ENCODE measurements around the gene RAPGEF6.

RAPGEF6 gene

DNA sequence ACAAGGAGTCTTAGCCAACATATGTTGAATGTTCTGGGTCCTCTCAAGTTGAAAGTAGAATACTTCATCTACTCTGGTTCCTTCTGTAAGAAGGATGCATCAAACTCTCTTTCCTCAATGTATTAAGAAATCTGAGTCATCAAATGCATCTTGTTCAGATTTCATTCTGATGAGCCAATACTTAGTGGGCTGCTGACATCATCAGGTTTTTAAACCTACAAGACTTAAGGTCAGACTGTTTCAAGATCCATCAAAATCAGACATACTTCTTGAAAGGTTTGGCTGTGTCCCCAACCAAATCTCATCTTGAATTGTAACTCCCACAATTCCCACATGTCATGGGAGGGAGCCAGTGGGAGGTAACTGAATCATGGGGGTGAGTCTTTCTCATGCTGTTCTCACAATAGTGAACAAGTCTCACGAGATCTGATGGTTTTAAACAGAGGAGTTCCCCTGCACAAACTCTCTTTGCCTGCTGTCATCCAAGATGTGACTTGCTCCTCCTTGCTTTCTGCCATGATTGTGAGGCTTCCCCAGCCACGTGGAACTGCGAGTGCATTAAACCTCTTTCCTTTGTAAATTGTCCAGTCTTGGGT is 168.8 kb downstream of the RAPGEF6 start:
- Histone ChIP-seq H3K79me2 (ENCODE audit: low read length) (no peaks in the 10 kb centered on the region), H3K9me3 (ENCODE audit: insufficient read depth, low read length) (no peaks in the 10 kb centered on the region), H4K20me1 (ENCODE audit: insufficient read depth, low read length) (no peaks in the 10 kb centered on the region), H3K27ac (ENCODE audit: low read length) (no peak overlapping the region), H3K27me3 (ENCODE audit: low read depth, low read length) (no peaks in the 10 kb centered on the region), H3K36me3 (replicated peaks; ENCODE audit: low read depth, low read length) (peaks cover 7% of the 10 kb centered on the region), H3K4me2 (ENCODE audit: low read length) (no peak overlapping the region), H3K4me1 (ENCODE audit: low read length) (no peaks in the 10 kb centered on the region), H3K9ac (ENCODE audit: low read length) (no peak overlapping the region), H3K4me3 (ENCODE audit: low read length) (no peak overlapping the region), H2AFZ (ENCODE audit: low read depth, low read length) (no peak overlapping the region)
- no peak for TF ChIP-seq EZH2phosphoT487 (IDR thresholded peaks at IDR 0.05; ENCODE audit: low read depth)
- TF ChIP-seq, protein P1, sequence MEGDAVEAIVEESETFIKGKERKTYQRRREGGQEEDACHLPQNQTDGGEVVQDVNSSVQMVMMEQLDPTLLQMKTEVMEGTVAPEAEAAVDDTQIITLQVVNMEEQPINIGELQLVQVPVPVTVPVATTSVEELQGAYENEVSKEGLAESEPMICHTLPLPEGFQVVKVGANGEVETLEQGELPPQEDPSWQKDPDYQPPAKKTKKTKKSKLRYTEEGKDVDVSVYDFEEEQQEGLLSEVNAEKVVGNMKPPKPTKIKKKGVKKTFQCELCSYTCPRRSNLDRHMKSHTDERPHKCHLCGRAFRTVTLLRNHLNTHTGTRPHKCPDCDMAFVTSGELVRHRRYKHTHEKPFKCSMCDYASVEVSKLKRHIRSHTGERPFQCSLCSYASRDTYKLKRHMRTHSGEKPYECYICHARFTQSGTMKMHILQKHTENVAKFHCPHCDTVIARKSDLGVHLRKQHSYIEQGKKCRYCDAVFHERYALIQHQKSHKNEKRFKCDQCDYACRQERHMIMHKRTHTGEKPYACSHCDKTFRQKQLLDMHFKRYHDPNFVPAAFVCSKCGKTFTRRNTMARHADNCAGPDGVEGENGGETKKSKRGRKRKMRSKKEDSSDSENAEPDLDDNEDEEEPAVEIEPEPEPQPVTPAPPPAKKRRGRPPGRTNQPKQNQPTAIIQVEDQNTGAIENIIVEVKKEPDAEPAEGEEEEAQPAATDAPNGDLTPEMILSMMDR (IDR thresholded peaks at IDR 0.05; ENCODE audit: low read depth, low read length): no peak

GRCh38 chr5:131463656-131464055 is 171.4 kb downstream of the RAPGEF6 start:
- Histone ChIP-seq H3K79me2 (ENCODE audit: low read length) (no peaks in the 10 kb centered on the region), H3K9me3 (ENCODE audit: insufficient read depth, low read length) (no peaks in the 10 kb centered on the region), H3K9ac (ENCODE audit: low read length) (no peak overlapping the region), H3K27ac (ENCODE audit: low read length) (no peak overlapping the region), H3K4me1 (ENCODE audit: low read length) (no peaks in the 10 kb centered on the region), H3K4me3 (ENCODE audit: low read length) (no peak overlapping the region), H3K27me3 (ENCODE audit: low read depth, low read length) (no peaks in the 10 kb centered on the region), H2AFZ (ENCODE audit: low read depth, low read length) (no peak overlapping the region), H3K4me2 (ENCODE audit: low read length) (no peak overlapping the region), H4K20me1 (ENCODE audit: insufficient read depth, low read length) (no peaks in the 10 kb centered on the region), H3K36me3 (replicated peaks; ENCODE audit: low read depth, low read length) (peaks cover 11% of the 10 kb centered on the region)
- TF ChIP-seq, protein P1 (IDR thresholded peaks at IDR 0.05; ENCODE audit: low read depth, low read length): no peak
- no peak for TF ChIP-seq EZH2phosphoT487 (IDR thresholded peaks at IDR 0.05; ENCODE audit: low read depth)

DNA sequence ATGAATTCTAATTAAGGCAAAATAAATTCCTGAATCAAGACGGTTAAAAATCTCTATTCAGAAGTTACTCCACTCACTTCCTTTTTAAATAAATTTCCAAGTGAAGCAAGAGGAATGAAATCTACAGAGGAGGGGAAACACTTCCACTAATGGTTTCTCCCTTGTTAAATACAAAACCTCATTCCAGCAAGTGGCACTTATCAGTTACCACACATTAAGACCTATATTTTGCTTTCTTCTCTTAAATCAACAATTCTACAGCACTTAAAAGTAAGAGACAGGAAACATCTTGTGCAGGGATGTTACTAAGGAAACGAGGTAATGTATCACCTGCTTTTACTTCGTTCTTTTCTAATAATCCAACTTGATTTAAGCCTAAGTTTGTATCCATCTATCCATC is 172.6 kb downstream of the RAPGEF6 start:
- Histone ChIP-seq H3K27ac (ENCODE audit: low read length) (no peak overlapping the region), H3K79me2 (ENCODE audit: low read length) (no peaks in the 10 kb centered on the region), H3K27me3 (ENCODE audit: low read depth, low read length) (no peaks in the 10 kb centered on the region), H3K4me3 (ENCODE audit: low read length) (no peak overlapping the region), H3K9ac (ENCODE audit: low read length) (no peak overlapping the region), H3K36me3 (replicated peaks; ENCODE audit: low read depth, low read length) (peaks cover 11% of the 10 kb centered on the region), H3K9me3 (ENCODE audit: insufficient read depth, low read length) (no peaks in the 10 kb centered on the region), H2AFZ (ENCODE audit: low read depth, low read length) (no peak overlapping the region), H3K4me1 (ENCODE audit: low read length) (no peaks in the 10 kb centered on the region), H4K20me1 (ENCODE audit: insufficient read depth, low read length) (no peaks in the 10 kb centered on the region), H3K4me2 (ENCODE audit: low read length) (no peak overlapping the region)
- no peak for TF ChIP-seq EZH2phosphoT487 (IDR thresholded peaks at IDR 0.05; ENCODE audit: low read depth)
- TF ChIP-seq, protein P1 (IDR thresholded peaks at IDR 0.05; ENCODE audit: low read depth, low read length): no peak

DNA sequence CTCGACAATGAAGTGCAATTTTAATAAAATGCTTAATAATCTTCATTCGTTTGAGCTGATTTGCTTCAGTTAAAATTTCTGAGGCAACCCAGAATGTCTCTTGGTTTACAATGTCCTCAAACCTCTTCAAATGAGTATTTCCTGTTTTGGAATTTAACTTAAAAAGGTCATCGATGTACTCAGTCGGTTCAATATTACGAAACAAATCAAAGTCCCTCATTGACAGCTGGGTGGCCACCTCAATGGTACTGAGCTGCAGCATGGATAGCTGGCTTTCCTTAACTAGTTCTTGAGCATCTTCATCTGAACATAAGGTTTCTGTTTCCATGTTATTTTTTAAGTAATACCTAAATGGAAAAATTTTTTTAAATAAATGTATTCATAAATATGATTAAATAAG is 173.3 kb downstream of the RAPGEF6 start:
- Histone ChIP-seq H3K9ac (ENCODE audit: low read length) (no peak overlapping the region), H3K9me3 (ENCODE audit: insufficient read depth, low read length) (no peaks in the 10 kb centered on the region), H2AFZ (ENCODE audit: low read depth, low read length) (no peak overlapping the region), H3K4me1 (ENCODE audit: low read length) (no peaks in the 10 kb centered on the region), H3K79me2 (ENCODE audit: low read length) (no peaks in the 10 kb centered on the region), H3K4me3 (ENCODE audit: low read length) (no peak overlapping the region), H3K4me2 (ENCODE audit: low read length) (no peak overlapping the region), H4K20me1 (ENCODE audit: insufficient read depth, low read length) (no peaks in the 10 kb centered on the region), H3K27me3 (ENCODE audit: low read depth, low read length) (no peaks in the 10 kb centered on the region), H3K27ac (ENCODE audit: low read length) (no peak overlapping the region), H3K36me3 (replicated peaks; ENCODE audit: low read depth, low read length) (peaks cover 11% of the 10 kb centered on the region)
- no peak for TF ChIP-seq EZH2phosphoT487 (IDR thresholded peaks at IDR 0.05; ENCODE audit: low read depth)
